Naive B cell (primary cell): ENCODE measurements around the gene ZDHHC6. TPM values are rescaled to one million over a fixed set of nuclear protein-coding genes. Genes with fewer than 3 reads are reported as not detected.
"Not testable (repeated sequence)": the region's sequence is repeated elsewhere in the genome, so short reads cannot be mapped to it uniquely, and the experiment has no call there.

Experiments
- ATAC-seq, 2 donors: fragments of 150-1000 bp; cut with Tn5 transposase; 2 replicates each; pipeline ENCODE4 v1.10.0; 2021; ENCODE audit warnings: low read depth in 2 of 2, mild to moderate bottlenecking in 2 of 2, moderate library complexity in 2 of 2
- DNase-seq: peaks from one replicate; pipeline ENCODE4 v3.0.0; 2022
- H3K27ac Mint-ChIP-seq, 6 donors: one replicate each; pipeline ENCODE4 v1.8.0; 2020 to 2022; ENCODE audit warnings: mild to moderate bottlenecking in 6 of 6, mixed read lengths in 6 of 6, moderate library complexity in 5 of 6, inconsistent platforms in 2 of 6
- H3K27me3 Mint-ChIP-seq, 3 donors: one replicate each; pipeline ENCODE4 v1.8.0; 2021 to 2022; ENCODE audit warnings: mixed read lengths in 3 of 3, mild to moderate bottlenecking in 1 of 3
- H3K36me3 Mint-ChIP-seq, 2 donors: one replicate each; pipeline ENCODE4 v1.8.0; 2020 to 2022; ENCODE audit warnings: mixed read lengths in 2 of 2, inconsistent platforms in 1 of 2, mild to moderate bottlenecking in 1 of 2
- H3K4me1 Mint-ChIP-seq, 3 donors: one replicate each; pipeline ENCODE4 v1.8.0; 2020 to 2022; ENCODE audit warnings: mixed read lengths in 3 of 3, inconsistent platforms in 1 of 3, mild to moderate bottlenecking in 1 of 3, moderate library complexity in 1 of 3
- H3K4me3 Mint-ChIP-seq, 8 donors: one replicate each; pipeline ENCODE4 v1.8.0; 2020 to 2022; ENCODE audit warnings: mild to moderate bottlenecking in 8 of 8, mixed read lengths in 8 of 8, moderate library complexity in 8 of 8, inconsistent platforms in 2 of 8
- H3K9me3 Mint-ChIP-seq, 7 donors: one replicate each; pipeline ENCODE4 v1.8.0; 2020 to 2022; ENCODE audit warnings: mixed read lengths in 7 of 7, mild to moderate bottlenecking in 5 of 7, inconsistent platforms in 2 of 7, moderate library complexity in 1 of 7
- polyA plus RNA-seq, 6 donors: library from polyadenylated mRNA; unstranded; fragments of 300-500 nt; fragmentation: Illumina TruSeq; gene quantifications; one replicate each; pipeline ENCODE4 v1.2.3, GENCODE V29; 2021; ENCODE audit warnings: low read depth in 6 of 6

Gene ZDHHC6
- polyA plus RNA-seq, 6 donors from 2014 or later, result 18.4 to 44.6 (median 33.3) TPM

GRCh38 chr10:112464074-112464473 lies 17.4 kb upstream of the ZDHHC6 start:
- H3K4me3 Mint-ChIP-seq, H3K27me3 Mint-ChIP-seq, H3K4me1 Mint-ChIP-seq, ATAC-seq, DNase-seq, H3K9me3 Mint-ChIP-seq: not testable (repeated sequence)
- H3K36me3 Mint-ChIP-seq, result peaks cover 10 to 16% of the 10 kb centered on the region in 2 donors
- H3K27ac Mint-ChIP-seq, result peak overlapping the region in 3 of 6 donors; percentile 29 to 88 (median 59)

GRCh38 chr10:112461029-112461887 lies 14.5 kb upstream of the ZDHHC6 start:
- Mint-ChIP-seq H3K27me3 (no peaks in the 10 kb centered on the region), H3K4me1 (peaks cover 0 to 11% (median 8%) of the 10 kb centered on the region in 3 donors), H3K36me3 (peaks cover 10 to 11% of the 10 kb centered on the region in 2 donors), H3K9me3 (no peaks in the 10 kb centered on the region), H3K4me3 (no peak overlapping the region), H3K27ac (peak overlapping the region in 1 of 6 donors; percentile 79)
- DNase-seq (no peak), ATAC-seq (no peak)

- no peaks in the 10 kb centered on the region for H3K27me3 Mint-ChIP-seq
- H3K4me3 Mint-ChIP-seq, result no peak overlapping the region
- H3K9me3 Mint-ChIP-seq, result no peaks in the 10 kb centered on the region
- H3K27ac Mint-ChIP-seq, result no peak overlapping the region
- peaks cover 6 to 7% of the 10 kb centered on the region in 2 donors for H3K36me3 Mint-ChIP-seq
- DNase-seq, result no peak
- H3K4me1 Mint-ChIP-seq, result peaks cover 0 to 15% (median 12%) of the 10 kb centered on the region in 3 donors
- ATAC-seq, result no peak
Observed at GRCh38 chr10:112460366-112460765, 13.7 kb upstream of the ZDHHC6 start.

GRCh38 chr10:112456533-112456932 lies 9.8 kb upstream of the ZDHHC6 start:
- Mint-ChIP-seq H3K27me3 (no peaks in the 10 kb centered on the region), H3K4me1 (peaks cover under 1 to 16% (median 6%) of the 10 kb centered on the region in 3 donors), H3K4me3 (no peak overlapping the region), H3K9me3 (no peaks in the 10 kb centered on the region), H3K36me3 (peaks cover 0 to 6% of the 10 kb centered on the region in 2 donors), H3K27ac (no peak overlapping the region)
- no peak for DNase-seq
- no peak for ATAC-seq

GRCh38 chr10:112454910-112455779 lies 8.4 kb upstream of the ZDHHC6 start:
- Mint-ChIP-seq H3K9me3 (no peaks in the 10 kb centered on the region), H3K27me3 (no peaks in the 10 kb centered on the region), H3K36me3 (peaks cover 0 to 6% of the 10 kb centered on the region in 2 donors), H3K27ac (peak overlapping the region in 1 of 6 donors; percentile 5), H3K4me1 (peaks cover 6 to 22% (median 9%) of the 10 kb centered on the region in 3 donors), H3K4me3 (no peak overlapping the region)
- DNase-seq (no peak), ATAC-seq (no peak)

GRCh38 chr10:112448888-112449287 lies 2.2 kb upstream of the ZDHHC6 start:
- peak overlapping the region; percentile 31 to 100 (median 96) for H3K4me3 Mint-ChIP-seq
- no peak for DNase-seq
- no peaks in the 10 kb centered on the region for H3K9me3 Mint-ChIP-seq
- H3K36me3 Mint-ChIP-seq, result peaks cover 8 to 10% of the 10 kb centered on the region in 2 donors
- peaks cover 32 to 42% (median 32%) of the 10 kb centered on the region in 3 donors for H3K4me1 Mint-ChIP-seq
- H3K27me3 Mint-ChIP-seq, result no peaks in the 10 kb centered on the region
- no peak for ATAC-seq
- peak overlapping the region in 4 of 6 donors; percentile 16 to 94 (median 91) for H3K27ac Mint-ChIP-seq

- H3K27me3 Mint-ChIP-seq, result no peaks in the 10 kb centered on the region
- H3K4me1 Mint-ChIP-seq, result peaks cover 34 to 44% (median 37%) of the 10 kb centered on the region in 3 donors
- peak overlapping the region; percentile 87 to 100 (median 97) for H3K4me3 Mint-ChIP-seq
- DNase-seq (no peak), ATAC-seq (no peak)
- peak overlapping the region; percentile 94 to 99 (median 98) for H3K27ac Mint-ChIP-seq
- H3K9me3 Mint-ChIP-seq, result no peaks in the 10 kb centered on the region
- peaks cover 4 to 10% of the 10 kb centered on the region in 2 donors for H3K36me3 Mint-ChIP-seq
Observed at GRCh38 chr10:112447620-112447928, 860 bp upstream of the ZDHHC6 start.

GRCh38 chr10:112446055-112446854 lies 459 bp downstream of the ZDHHC6 start:
- no peak for DNase-seq
- Mint-ChIP-seq H3K27ac (peak overlapping the region; percentile 94 to 99 (median 98)), H3K9me3 (no peaks in the 10 kb centered on the region), H3K4me1 (peaks cover 31 to 45% (median 41%) of the 10 kb centered on the region in 3 donors), H3K36me3 (peaks cover 4 to 10% of the 10 kb centered on the region in 2 donors), H3K27me3 (no peaks in the 10 kb centered on the region), H3K4me3 (peak overlapping the region; percentile 87 to 100 (median 97))
- ATAC-seq, result no peak

GRCh38 chr10:112442063-112442462 lies 4.7 kb downstream of the ZDHHC6 start:
- peak overlapping the region in 1 of 6 donors; percentile 34 for H3K27ac Mint-ChIP-seq
- H3K27me3 Mint-ChIP-seq, result no peaks in the 10 kb centered on the region
- peaks cover 21 to 30% (median 28%) of the 10 kb centered on the region in 3 donors for H3K4me1 Mint-ChIP-seq
- H3K4me3 Mint-ChIP-seq, result peak overlapping the region in 1 of 8 donors; percentile 69
- H3K36me3 Mint-ChIP-seq, result peaks cover 4 to 10% of the 10 kb centered on the region in 2 donors
- DNase-seq (no peak), ATAC-seq (no peak)
- H3K9me3 Mint-ChIP-seq, result no peaks in the 10 kb centered on the region

- Mint-ChIP-seq H3K4me3 (no peak overlapping the region), H3K4me1 (peaks cover 21 to 29% (median 23%) of the 10 kb centered on the region in 3 donors), H3K27ac (no peak overlapping the region), H3K9me3 (no peaks in the 10 kb centered on the region), H3K27me3 (no peaks in the 10 kb centered on the region), H3K36me3 (peaks cover 4 to 9% of the 10 kb centered on the region in 2 donors)
- ATAC-seq (no peak), DNase-seq (no peak)
Observed at GRCh38 chr10:112441520-112441919, 5.2 kb downstream of the ZDHHC6 start.

GRCh38 chr10:112438356-112438755 lies 8.4 kb downstream of the ZDHHC6 start:
- Mint-ChIP-seq H3K27me3 (no peaks in the 10 kb centered on the region), H3K27ac (no peak overlapping the region), H3K36me3 (peaks cover 0 to 7% of the 10 kb centered on the region in 2 donors), H3K4me1 (peaks cover 3 to 16% (median 4%) of the 10 kb centered on the region in 3 donors), H3K9me3 (no peaks in the 10 kb centered on the region), H3K4me3 (no peak overlapping the region)
- ATAC-seq, result no peak
- no peak for DNase-seq

- H3K4me3 Mint-ChIP-seq, result no peak overlapping the region
- peaks cover 0 to 6% (median 3%) of the 10 kb centered on the region in 3 donors for H3K4me1 Mint-ChIP-seq
- no peaks in the 10 kb centered on the region for H3K9me3 Mint-ChIP-seq
- no peak overlapping the region for H3K27ac Mint-ChIP-seq
- DNase-seq (no peak), ATAC-seq (no peak)
- H3K36me3 Mint-ChIP-seq, result peaks cover 4 to 13% of the 10 kb centered on the region in 2 donors
- H3K27me3 Mint-ChIP-seq, result no peaks in the 10 kb centered on the region
Observed at GRCh38 chr10:112434988-112435619, 11.6 kb downstream of the ZDHHC6 start.
